ENCODE results near the gene GRIN1.

The GRIN1 gene

GRCh38 chr9:137167747-137168572 lies 29.0 kb downstream of the GRIN1 start:
- DNase-seq, result no peak
- Histone ChIP-seq H3K27ac (ENCODE audit: insufficient read depth in 1 of 2, low read depth in 1 of 2, low read length in 2 of 2, poor library complexity in 1 of 2, severe bottlenecking in 2 of 2) (no peak overlapping the region), H3K27me3 (replicated peaks in 2 of 5; ENCODE audit: control insufficient read depth in 4 of 5, insufficient read depth in 5 of 5, low read length in 4 of 5) (peaks cover 0 to 76% (median 18%) of the 10 kb centered on the region in 5 experiments), H3K4me3 (ENCODE audit: control insufficient read depth in 1 of 7, extremely low read depth in 1 of 7, insufficient read depth in 4 of 7, low read depth in 2 of 7, low read length in 6 of 7) (peak overlapping the region in 3 of 7 experiments; percentile 22 to 67 (median 57)), H3K36me3 (ENCODE audit: control insufficient read depth in 4 of 4, insufficient read depth in 4 of 4, low read length in 3 of 4) (no peaks in the 10 kb centered on the region), H3K9me3 (ENCODE audit: control extremely low read depth in 1 of 5, control insufficient read depth in 4 of 5, insufficient read depth in 2 of 5, low read depth in 1 of 5, low read length in 4 of 5) (no peaks in the 10 kb centered on the region), H3K4me1 (ENCODE audit: control extremely low read depth in 1 of 4, control insufficient read depth in 4 of 4, insufficient read depth in 4 of 4, low read length in 3 of 4) (peaks cover 0 to 70% (median 50%) of the 10 kb centered on the region in 4 experiments)
- CTCF ChIA-PET, result interaction anchor here (1.2 kb wide), 1 partner anchor 67 kb away, joined by 3 read pairs; no protein-coding TSS in a partner anchor
- POLR2A ChIA-PET, result interaction anchor here (0.7 kb wide), 1 partner anchor 594 kb away, joined by 5 read pairs; no protein-coding TSS in a partner anchor
- WGBS (ENCODE audit: insufficient coverage), result 12% methylated on average over 41 of the region's 57 CpGs

DNA sequence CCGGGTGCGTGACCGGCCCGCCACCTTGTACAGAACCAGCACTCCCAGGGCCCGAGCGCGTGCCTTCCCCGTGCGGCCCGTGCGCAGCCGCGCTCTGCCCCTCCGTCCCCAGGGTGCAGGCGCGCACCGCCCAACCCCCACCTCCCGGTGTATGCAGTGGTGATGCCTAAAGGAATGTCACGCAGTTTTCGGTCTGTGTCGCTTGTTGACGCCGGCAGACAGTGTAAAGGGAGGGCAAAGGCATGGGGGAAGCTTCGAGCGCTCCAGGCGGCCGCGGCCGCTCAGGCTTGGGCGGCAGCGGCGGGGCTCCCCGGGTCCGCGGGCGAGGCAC lies 29.6 kb downstream of the GRIN1 start:
- CTCF ChIA-PET, result no interaction called here
- Histone ChIP-seq H3K27me3 (replicated peaks in 2 of 5; ENCODE audit: control insufficient read depth in 4 of 5, insufficient read depth in 5 of 5, low read length in 4 of 5) (peaks cover 0 to 71% (median 15%) of the 10 kb centered on the region in 5 experiments), H3K4me3 (ENCODE audit: control insufficient read depth in 1 of 7, extremely low read depth in 1 of 7, insufficient read depth in 4 of 7, low read depth in 2 of 7, low read length in 6 of 7) (peak overlapping the region in 5 of 7 experiments; percentile 35 to 75 (median 67)), H3K36me3 (ENCODE audit: control insufficient read depth in 4 of 4, insufficient read depth in 4 of 4, low read length in 3 of 4) (no peaks in the 10 kb centered on the region), H3K4me1 (ENCODE audit: control extremely low read depth in 1 of 4, control insufficient read depth in 4 of 4, insufficient read depth in 4 of 4, low read length in 3 of 4) (peaks cover 0 to 70% (median 49%) of the 10 kb centered on the region in 4 experiments), H3K27ac (ENCODE audit: insufficient read depth in 1 of 2, low read depth in 1 of 2, low read length in 2 of 2, poor library complexity in 1 of 2, severe bottlenecking in 2 of 2) (no peak overlapping the region), H3K9me3 (ENCODE audit: control extremely low read depth in 1 of 5, control insufficient read depth in 4 of 5, insufficient read depth in 2 of 5, low read depth in 1 of 5, low read length in 4 of 5) (no peaks in the 10 kb centered on the region)
- peak in 1 of 3 donors; percentile 24 for DNase-seq
- POLR2A ChIA-PET, result interaction anchor here (0.7 kb wide), 1 partner anchor 595 kb away, joined by 5 read pairs; no protein-coding TSS in a partner anchor
- WGBS (ENCODE audit: insufficient coverage), result under 1% methylated on average over 31 of the region's 36 CpGs

DNA sequence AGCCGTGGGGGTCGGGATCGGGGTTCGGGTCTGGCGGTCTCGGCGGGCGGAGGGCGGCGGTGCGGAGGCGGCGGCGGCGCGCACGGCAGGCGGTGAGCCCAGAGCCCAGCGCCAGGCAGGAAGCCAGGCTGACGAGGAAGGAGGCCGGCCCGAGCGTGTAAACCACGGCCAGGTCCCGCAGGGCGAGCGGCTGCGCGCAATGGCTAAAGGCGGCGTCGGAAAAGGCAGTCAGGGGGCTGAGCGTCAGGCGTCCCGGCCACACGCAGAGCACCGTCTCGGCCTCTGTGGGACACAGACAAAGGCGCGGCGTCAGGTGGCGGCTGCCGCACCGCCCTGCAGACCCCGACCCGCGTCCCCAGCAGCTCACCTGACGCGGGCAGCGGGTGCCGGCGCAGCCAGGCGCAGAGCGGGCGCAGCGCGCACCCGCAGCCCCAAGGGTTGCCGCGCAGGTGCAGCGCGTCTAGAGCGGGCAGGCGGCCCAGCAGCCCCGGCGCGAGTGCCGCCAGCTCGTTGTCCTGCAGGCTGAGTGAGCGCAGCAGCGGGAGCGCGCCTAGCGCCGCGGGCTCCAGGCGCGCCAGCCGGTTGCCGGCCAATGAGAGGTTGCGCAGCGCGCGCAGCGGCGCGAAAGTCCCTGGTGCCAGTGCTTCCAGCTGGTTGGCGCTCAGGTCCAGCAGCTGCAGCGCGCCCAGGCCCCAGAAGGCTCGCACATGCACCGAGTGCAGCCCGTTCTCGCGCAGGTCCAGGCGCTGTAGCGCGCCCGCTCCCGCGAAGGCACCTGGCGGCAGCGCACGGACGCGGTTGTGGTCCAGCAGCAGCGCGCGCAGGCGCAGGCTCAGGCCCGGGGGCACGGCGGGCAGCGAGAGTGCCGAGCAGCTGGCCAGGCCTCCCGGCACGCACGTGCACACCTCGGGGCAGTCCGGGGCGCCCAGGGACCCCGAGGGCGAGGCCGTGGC lies 30.2 kb downstream of the GRIN1 start:
- DNase-seq, result peak in 2 of 3 donors; percentile 44 to 54
- H3K4me1 ChIP-seq (ENCODE audit: control extremely low read depth in 1 of 4, control insufficient read depth in 4 of 4, insufficient read depth in 4 of 4, low read length in 3 of 4), result peaks cover 0 to 74% (median 51%) of the 10 kb centered on the region in 4 experiments
- no peaks in the 10 kb centered on the region for H3K9me3 ChIP-seq (ENCODE audit: control extremely low read depth in 1 of 5, control insufficient read depth in 4 of 5, insufficient read depth in 2 of 5, low read depth in 1 of 5, low read length in 4 of 5)
- H3K4me3 ChIP-seq (ENCODE audit: control insufficient read depth in 1 of 7, extremely low read depth in 1 of 7, insufficient read depth in 4 of 7, low read depth in 2 of 7, low read length in 6 of 7), result peak overlapping the region; percentile 27 to 75 (median 52)
- under 1% methylated on average over 119 of the region's 124 CpGs for WGBS (ENCODE audit: insufficient coverage)
- no peaks in the 10 kb centered on the region for H3K36me3 ChIP-seq (ENCODE audit: control insufficient read depth in 4 of 4, insufficient read depth in 4 of 4, low read length in 3 of 4)
- H3K27ac ChIP-seq (ENCODE audit: insufficient read depth in 1 of 2, low read depth in 1 of 2, low read length in 2 of 2, poor library complexity in 1 of 2, severe bottlenecking in 2 of 2), result no peak overlapping the region
- H3K27me3 ChIP-seq (replicated peaks in 2 of 5; ENCODE audit: control insufficient read depth in 4 of 5, insufficient read depth in 5 of 5, low read length in 4 of 5), result peaks cover 0 to 64% (median 13%) of the 10 kb centered on the region in 5 experiments
- ChIA-PET CTCF (interaction anchor here (1.4 kb wide), 1 partner anchor 55 kb away, joined by 6 read pairs; the partner anchor contains the start of gene CYSRT1), POLR2A (no interaction called here)

DNA sequence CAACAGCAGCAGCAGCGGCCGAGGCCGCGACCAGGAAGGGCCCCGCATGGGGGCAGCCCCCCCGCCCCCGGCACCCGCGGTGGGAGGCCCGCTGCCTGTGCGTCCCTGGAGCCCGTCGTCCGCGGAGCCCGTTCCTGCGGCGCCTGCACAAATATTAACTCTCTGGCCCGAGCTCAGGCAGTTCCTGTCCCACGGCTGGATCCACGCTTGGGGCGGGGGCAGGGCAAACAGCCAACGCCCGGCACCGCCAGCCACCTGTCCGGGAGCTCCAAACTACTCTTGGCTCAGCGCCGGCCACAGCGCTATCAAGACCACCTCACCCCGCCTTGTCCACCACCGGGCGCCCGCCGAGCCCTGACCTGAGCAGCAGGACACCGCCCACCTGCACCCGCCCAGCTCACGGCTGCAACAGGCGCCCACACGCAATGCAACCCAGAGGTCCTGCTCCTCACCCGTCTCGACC lies 31.0 kb downstream of the GRIN1 start, which contains the start of gene LRRC26:
Gene LRRC26, minus strand, starts transcription at position 156 of the 463 bp plus-strand sequence. Its CDS starts 108 bp downstream, at position 48.
- ChIA-PET POLR2A (no interaction called here), CTCF (interaction anchor here (1.4 to 2.6 kb wide), 2 partner anchors 19 to 54 kb away, joined by 6 to 8 read pairs; partner anchors contain the start of genes CYSRT1 and SSNA1)
- no peaks in the 10 kb centered on the region for H3K9me3 ChIP-seq (ENCODE audit: control extremely low read depth in 1 of 5, control insufficient read depth in 4 of 5, insufficient read depth in 2 of 5, low read depth in 1 of 5, low read length in 4 of 5)
- no peak for DNase-seq
- 15% methylated on average over 41 of the region's 41 CpGs for WGBS (ENCODE audit: insufficient coverage)
- H3K27ac ChIP-seq (ENCODE audit: insufficient read depth in 1 of 2, low read depth in 1 of 2, low read length in 2 of 2, poor library complexity in 1 of 2, severe bottlenecking in 2 of 2), result no peak within 1 kb of the TSS
- H3K27me3 ChIP-seq (replicated peaks in 2 of 5; ENCODE audit: control insufficient read depth in 4 of 5, insufficient read depth in 5 of 5, low read length in 4 of 5), result peaks cover 0 to 57% (median 13%) of the 10 kb centered on the region in 5 experiments
- peaks cover 0 to 78% (median 52%) of the 10 kb centered on the region in 4 experiments for H3K4me1 ChIP-seq (ENCODE audit: control extremely low read depth in 1 of 4, control insufficient read depth in 4 of 4, insufficient read depth in 4 of 4, low read length in 3 of 4)
- H3K36me3 ChIP-seq (ENCODE audit: control insufficient read depth in 4 of 4, insufficient read depth in 4 of 4, low read length in 3 of 4), result no peaks in the 10 kb centered on the region
- peak within 1 kb of the TSS; percentile 27 to 75 (median 52) for H3K4me3 ChIP-seq (ENCODE audit: control insufficient read depth in 1 of 7, extremely low read depth in 1 of 7, insufficient read depth in 4 of 7, low read depth in 2 of 7, low read length in 6 of 7)

GRCh38 chr9:137170486-137171148 lies 31.7 kb downstream of the GRIN1 start:
- WGBS (ENCODE audit: insufficient coverage), result 63% methylated on average over 9 of the region's 14 CpGs
- no peaks in the 10 kb centered on the region for H3K36me3 ChIP-seq (ENCODE audit: control insufficient read depth in 4 of 4, insufficient read depth in 4 of 4, low read length in 3 of 4)
- peak overlapping the region in 1 of 7 experiments; percentile 75 for H3K4me3 ChIP-seq (ENCODE audit: control insufficient read depth in 1 of 7, extremely low read depth in 1 of 7, insufficient read depth in 4 of 7, low read depth in 2 of 7, low read length in 6 of 7)
- POLR2A ChIA-PET, result interaction anchor here (1.0 kb wide), 1 partner anchor 502 kb away, joined by 3 read pairs; no protein-coding TSS in a partner anchor
- CTCF ChIA-PET, result interaction anchor here (0.8 to 2.6 kb wide), 5 partner anchors 8 to 66 kb away, joined by 3 to 8 read pairs (median 3); partner anchors contain the start of genes RNF224 and SSNA1
- H3K27me3 ChIP-seq (replicated peaks in 2 of 5; ENCODE audit: control insufficient read depth in 4 of 5, insufficient read depth in 5 of 5, low read length in 4 of 5), result peaks cover 0 to 50% (median 13%) of the 10 kb centered on the region in 5 experiments
- H3K4me1 ChIP-seq (ENCODE audit: control extremely low read depth in 1 of 4, control insufficient read depth in 4 of 4, insufficient read depth in 4 of 4, low read length in 3 of 4), result peaks cover 0 to 81% (median 54%) of the 10 kb centered on the region in 4 experiments
- no peaks in the 10 kb centered on the region for H3K9me3 ChIP-seq (ENCODE audit: control extremely low read depth in 1 of 5, control insufficient read depth in 4 of 5, insufficient read depth in 2 of 5, low read depth in 1 of 5, low read length in 4 of 5)
- peak in 2 of 3 donors; percentile 28 to 41 for DNase-seq
- no peak overlapping the region for H3K27ac ChIP-seq (ENCODE audit: insufficient read depth in 1 of 2, low read depth in 1 of 2, low read length in 2 of 2, poor library complexity in 1 of 2, severe bottlenecking in 2 of 2)

All from common myeloid progenitor, CD34-positive (primary cell).